ENCODE data around the gene LMBRD1.

Gene LMBRD1

DNA sequence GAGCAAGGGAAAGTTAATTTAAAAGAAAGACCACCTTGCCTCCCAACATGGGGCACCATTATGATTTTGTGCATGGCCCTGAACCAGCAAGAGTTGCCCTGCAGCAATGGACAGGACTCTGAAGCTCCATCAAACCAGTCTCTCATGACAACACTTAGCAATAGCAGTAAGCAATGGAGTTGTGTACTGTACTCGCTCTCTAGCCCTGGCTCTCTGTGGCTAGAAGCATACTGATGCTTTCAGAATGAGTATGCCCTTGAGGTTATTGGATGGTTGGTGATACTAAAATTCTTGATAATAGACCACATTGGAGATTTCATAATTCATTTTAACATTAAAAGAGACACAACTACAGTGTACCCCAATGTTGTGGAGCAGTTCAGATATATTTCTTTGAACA lies 23.2 kb upstream of the LMBRD1 start:
- H3K9me2 ChIP-seq (replicated peaks; ENCODE audit: low read depth, low read length): no peaks in the 10 kb centered on the region
- H3K36me3 ChIP-seq (ENCODE audit: insufficient read depth, low read length): no peaks in the 10 kb centered on the region
- H3K4me1 ChIP-seq (ENCODE audit: insufficient read depth, low read length, poor library complexity, severe bottlenecking): peaks cover 9% of the 10 kb centered on the region
- TF ChIP-seq EZH2phosphoT487 (IDR thresholded peaks at IDR 0.05; ENCODE audit: borderline replicate concordance): no peak
- TF ChIP-seq, protein P1, sequence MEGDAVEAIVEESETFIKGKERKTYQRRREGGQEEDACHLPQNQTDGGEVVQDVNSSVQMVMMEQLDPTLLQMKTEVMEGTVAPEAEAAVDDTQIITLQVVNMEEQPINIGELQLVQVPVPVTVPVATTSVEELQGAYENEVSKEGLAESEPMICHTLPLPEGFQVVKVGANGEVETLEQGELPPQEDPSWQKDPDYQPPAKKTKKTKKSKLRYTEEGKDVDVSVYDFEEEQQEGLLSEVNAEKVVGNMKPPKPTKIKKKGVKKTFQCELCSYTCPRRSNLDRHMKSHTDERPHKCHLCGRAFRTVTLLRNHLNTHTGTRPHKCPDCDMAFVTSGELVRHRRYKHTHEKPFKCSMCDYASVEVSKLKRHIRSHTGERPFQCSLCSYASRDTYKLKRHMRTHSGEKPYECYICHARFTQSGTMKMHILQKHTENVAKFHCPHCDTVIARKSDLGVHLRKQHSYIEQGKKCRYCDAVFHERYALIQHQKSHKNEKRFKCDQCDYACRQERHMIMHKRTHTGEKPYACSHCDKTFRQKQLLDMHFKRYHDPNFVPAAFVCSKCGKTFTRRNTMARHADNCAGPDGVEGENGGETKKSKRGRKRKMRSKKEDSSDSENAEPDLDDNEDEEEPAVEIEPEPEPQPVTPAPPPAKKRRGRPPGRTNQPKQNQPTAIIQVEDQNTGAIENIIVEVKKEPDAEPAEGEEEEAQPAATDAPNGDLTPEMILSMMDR (conservative IDR thresholded peaks at IDR 0.05; ENCODE audit: low read length): no peak
- no peaks in the 10 kb centered on the region for H3K79me2 ChIP-seq (ENCODE audit: insufficient read depth, low read length)
- H3K27me3 ChIP-seq (ENCODE audit: insufficient read depth, low read length, poor library complexity, severe bottlenecking): no peaks in the 10 kb centered on the region
- H3K4me3 ChIP-seq (ENCODE audit: low read length, poor library complexity, severe bottlenecking): no peak overlapping the region
- no peak overlapping the region for H3K9ac ChIP-seq (ENCODE audit: low read depth, low read length, poor library complexity, severe bottlenecking)
- no peaks in the 10 kb centered on the region for H3K9me3 ChIP-seq (ENCODE audit: insufficient read depth, low read depth, low read length)
- H4K20me1 ChIP-seq (ENCODE audit: insufficient read depth, low read length, poor library complexity, severe bottlenecking): no peaks in the 10 kb centered on the region
- H3F3A ChIP-seq (ENCODE audit: low read depth): no peaks in the 10 kb centered on the region
- no peak overlapping the region for H2AFZ ChIP-seq (ENCODE audit: low read length)
- no peak overlapping the region for H3K4me2 ChIP-seq (ENCODE audit: low read depth, low read length, poor library complexity, severe bottlenecking)

DNA sequence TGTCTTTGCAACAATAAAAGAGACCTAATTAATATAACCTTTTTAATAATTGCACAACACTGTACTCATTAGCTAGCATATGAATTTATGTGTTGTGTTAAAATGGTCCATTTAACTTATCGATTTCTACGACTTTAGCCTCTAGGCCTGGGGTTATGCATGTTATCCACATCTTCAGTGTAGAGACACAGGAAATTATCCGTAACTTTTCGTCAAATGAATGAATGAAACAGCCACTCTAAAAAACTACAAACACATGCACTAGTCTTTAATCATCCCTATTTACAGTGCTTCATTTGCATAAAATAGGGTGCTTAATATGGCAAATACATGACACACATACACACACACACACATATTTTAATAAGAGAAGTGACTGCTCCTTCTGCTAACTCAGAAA lies 22.3 kb upstream of the LMBRD1 start:
- H3K36me3 ChIP-seq (ENCODE audit: insufficient read depth, low read length): no peaks in the 10 kb centered on the region
- no peaks in the 10 kb centered on the region for H3K27me3 ChIP-seq (ENCODE audit: insufficient read depth, low read length, poor library complexity, severe bottlenecking)
- H4K20me1 ChIP-seq (ENCODE audit: insufficient read depth, low read length, poor library complexity, severe bottlenecking): no peaks in the 10 kb centered on the region
- H3K4me1 ChIP-seq (ENCODE audit: insufficient read depth, low read length, poor library complexity, severe bottlenecking): peaks cover 11% of the 10 kb centered on the region
- H3K9me3 ChIP-seq (ENCODE audit: insufficient read depth, low read depth, low read length): no peaks in the 10 kb centered on the region
- no peak overlapping the region for H3K4me3 ChIP-seq (ENCODE audit: low read length, poor library complexity, severe bottlenecking)
- no peaks in the 10 kb centered on the region for H3K79me2 ChIP-seq (ENCODE audit: insufficient read depth, low read length)
- TF ChIP-seq EZH2phosphoT487 (IDR thresholded peaks at IDR 0.05; ENCODE audit: borderline replicate concordance): no peak
- TF ChIP-seq, protein P1 (conservative IDR thresholded peaks at IDR 0.05; ENCODE audit: low read length): no peak
- H2AFZ ChIP-seq (ENCODE audit: low read length): no peak overlapping the region
- H3K9me2 ChIP-seq (replicated peaks; ENCODE audit: low read depth, low read length): no peaks in the 10 kb centered on the region
- H3K4me2 ChIP-seq (ENCODE audit: low read depth, low read length, poor library complexity, severe bottlenecking): no peak overlapping the region
- H3F3A ChIP-seq (ENCODE audit: low read depth): no peaks in the 10 kb centered on the region
- H3K9ac ChIP-seq (ENCODE audit: low read depth, low read length, poor library complexity, severe bottlenecking): no peak overlapping the region

- no peak overlapping the region for H3K9ac ChIP-seq (ENCODE audit: low read depth, low read length, poor library complexity, severe bottlenecking)
- no peaks in the 10 kb centered on the region for H3K36me3 ChIP-seq (ENCODE audit: insufficient read depth, low read length)
- no peaks in the 10 kb centered on the region for H3F3A ChIP-seq (ENCODE audit: low read depth)
- peaks cover 16% of the 10 kb centered on the region for H3K4me1 ChIP-seq (ENCODE audit: insufficient read depth, low read length, poor library complexity, severe bottlenecking)
- TF ChIP-seq EZH2phosphoT487 (IDR thresholded peaks at IDR 0.05; ENCODE audit: borderline replicate concordance): no peak
- TF ChIP-seq, protein P1 (conservative IDR thresholded peaks at IDR 0.05; ENCODE audit: low read length): no peak
- H3K9me2 ChIP-seq (replicated peaks; ENCODE audit: low read depth, low read length): no peaks in the 10 kb centered on the region
- H4K20me1 ChIP-seq (ENCODE audit: insufficient read depth, low read length, poor library complexity, severe bottlenecking): no peaks in the 10 kb centered on the region
- no peaks in the 10 kb centered on the region for H3K27me3 ChIP-seq (ENCODE audit: insufficient read depth, low read length, poor library complexity, severe bottlenecking)
- H2AFZ ChIP-seq (ENCODE audit: low read length): no peak overlapping the region
- no peak overlapping the region for H3K4me3 ChIP-seq (ENCODE audit: low read length, poor library complexity, severe bottlenecking)
- no peaks in the 10 kb centered on the region for H3K79me2 ChIP-seq (ENCODE audit: insufficient read depth, low read length)
- H3K9me3 ChIP-seq (ENCODE audit: insufficient read depth, low read depth, low read length): no peaks in the 10 kb centered on the region
- no peak overlapping the region for H3K4me2 ChIP-seq (ENCODE audit: low read depth, low read length, poor library complexity, severe bottlenecking)
Measured at GRCh38 chr6:69818223-69818930, 21.6 kb upstream of the LMBRD1 start.
